GM19455 (cell line): Measurements from ENCODE around the gene NELFA.
A peak's percentile ranks its signal among the peaks of the same experiment; 100 is the strongest.

Experiments used
- ATAC-seq: cut with Tn5 transposase; IDR thresholded peaks from one replicate; pipeline ENCODE4 v1.9.1; 2021; ENCODE audit not compliant: unreplicated experiment

NELFA gene

GRCh38 chr4:2008921-2009650 lies at the start of gene NELFA:
Gene NELFA (minus strand): TSS chr4:2008974. CDS start chr4:2008959, 15 bp downstream.
- peak; percentile 85 for ATAC-seq

DNA sequence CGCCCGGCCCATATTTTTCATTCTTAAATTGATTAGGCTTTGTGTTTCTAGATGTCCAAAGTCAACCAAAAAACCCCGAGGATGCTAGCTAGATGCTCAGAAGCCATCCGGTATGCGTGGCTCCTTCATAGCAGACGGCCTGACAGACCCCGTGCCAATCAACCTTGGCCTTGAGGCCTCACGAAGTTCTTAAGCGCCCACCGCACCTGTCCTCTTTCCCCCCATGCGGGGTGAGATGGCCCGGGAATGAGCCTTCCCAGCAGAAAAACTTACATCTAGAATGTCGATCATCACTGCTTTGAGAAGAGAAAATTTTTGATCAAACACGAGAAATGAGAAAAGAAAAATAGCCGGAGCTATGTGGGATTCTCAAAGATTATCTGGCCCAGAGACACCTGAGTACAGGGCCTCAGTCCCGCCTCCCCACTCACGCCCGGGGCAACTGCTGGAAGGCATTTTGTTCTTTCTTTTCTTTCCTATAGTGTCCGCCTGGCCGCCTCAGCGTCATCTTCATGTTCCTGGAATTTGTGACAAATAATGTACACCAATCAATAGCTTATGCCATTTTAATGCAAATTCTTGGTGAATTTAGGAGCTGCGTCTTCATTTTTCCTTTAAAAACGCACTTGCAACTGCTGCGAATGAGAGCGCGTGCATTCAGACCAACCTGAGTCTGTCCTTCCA lies 48.8 kb upstream of the NELFA start:
- no peak for ATAC-seq

DNA sequence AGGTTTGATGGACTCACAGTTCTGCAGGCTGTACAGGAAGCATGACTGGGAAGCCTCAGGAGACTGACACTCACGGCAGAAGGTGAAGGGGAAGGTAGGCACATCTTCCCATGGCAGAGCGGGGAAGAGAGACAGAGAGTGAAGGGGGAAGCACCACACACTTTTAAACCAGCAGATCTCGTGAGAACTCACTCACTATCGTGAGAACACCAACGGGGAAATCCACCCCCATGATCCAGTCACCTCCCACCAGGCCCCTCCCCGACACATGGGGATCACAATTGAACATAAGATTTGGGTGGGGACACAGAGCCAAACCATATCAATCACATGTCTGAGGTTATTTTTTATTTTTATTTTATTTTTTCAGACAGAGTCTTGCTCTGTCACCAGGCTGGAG lies 45.4 kb upstream of the NELFA start:
- ATAC-seq, result no peak

GRCh38 chr4:2051086-2051485 lies 42.3 kb upstream of the NELFA start:
- ATAC-seq, result no peak

DNA sequence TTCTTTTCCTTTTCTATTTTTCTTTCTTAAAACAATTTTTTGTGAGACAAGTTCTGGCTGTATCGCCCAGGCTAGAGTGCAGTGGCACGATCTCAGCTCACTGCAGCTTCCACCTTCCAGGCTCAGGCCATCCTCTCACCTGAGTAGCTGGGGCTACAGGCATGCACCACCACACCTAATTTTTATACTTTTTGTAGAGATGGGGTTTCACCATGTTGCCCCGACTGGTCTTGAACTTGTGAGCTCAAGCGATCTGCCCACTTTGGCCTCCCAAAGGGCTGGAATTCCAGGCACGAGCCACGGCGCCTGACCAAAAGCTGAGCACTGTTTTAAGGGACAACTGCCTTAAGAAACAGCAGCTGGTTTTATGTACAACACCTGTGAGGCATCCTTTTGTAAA lies 41.0 kb upstream of the NELFA start:
- ATAC-seq, result no peak

DNA sequence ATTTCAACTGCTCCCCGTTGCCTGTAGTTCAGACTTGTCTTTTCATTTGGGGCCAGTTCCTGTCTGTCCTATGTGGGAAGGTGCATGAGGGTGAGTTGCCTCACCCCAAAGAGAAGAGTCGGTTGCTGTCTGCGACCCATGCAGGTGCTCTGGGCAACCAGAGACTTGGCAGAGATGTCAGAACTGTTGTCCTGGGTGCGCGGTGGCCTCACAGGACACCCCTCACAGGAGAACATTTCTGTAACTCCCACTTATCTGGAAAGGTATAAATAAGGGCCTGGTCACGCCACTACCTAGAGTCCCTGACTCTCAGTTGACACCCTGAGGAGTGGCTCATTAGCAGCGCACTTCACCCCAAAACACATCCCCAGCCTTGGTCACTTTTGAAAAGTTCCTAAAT lies 40.6 kb upstream of the NELFA start:
- ATAC-seq, result no peak

GRCh38 chr4:2048831-2049230 lies 40.1 kb upstream of the NELFA start:
- no peak for ATAC-seq

DNA sequence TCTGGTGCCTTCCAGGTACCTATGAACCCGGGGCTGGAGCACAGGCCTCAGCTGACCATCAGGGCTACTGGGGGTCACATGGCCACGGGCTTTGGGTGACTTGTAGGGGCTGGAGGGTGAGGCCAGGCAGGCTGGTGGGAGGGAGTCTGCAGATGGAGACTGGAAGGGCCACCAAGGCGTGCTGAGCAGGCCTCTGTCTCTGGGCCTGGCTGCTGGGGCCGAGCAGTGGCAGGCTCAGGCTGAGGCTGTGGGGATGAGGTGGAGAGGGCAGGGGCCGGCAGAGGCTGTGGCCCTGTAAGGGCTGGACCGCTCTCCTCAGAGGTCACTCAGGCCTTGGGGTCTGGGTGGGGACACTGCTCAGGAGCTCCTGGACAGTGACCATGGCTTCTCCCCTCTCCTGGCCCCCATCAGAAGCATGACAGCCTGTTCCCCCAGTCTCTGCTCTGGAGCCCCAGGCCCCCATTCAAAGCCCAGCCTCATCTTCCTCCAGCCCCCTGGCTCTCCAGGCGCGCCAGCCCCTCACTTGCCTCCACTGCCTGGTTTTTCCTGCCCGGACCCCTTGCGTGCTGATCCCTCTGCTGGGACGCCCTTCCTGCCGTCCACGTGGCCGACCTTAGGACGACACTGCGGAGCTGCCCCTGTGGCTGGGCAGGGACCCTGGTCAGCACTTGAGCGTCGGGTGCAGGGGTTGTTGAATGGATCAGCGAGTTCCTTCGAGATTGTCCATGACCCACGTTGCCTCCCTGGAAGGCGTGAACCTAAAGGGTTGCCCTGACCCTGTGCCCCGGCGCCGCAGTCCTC lies 39.2 kb upstream of the NELFA start:
- no peak for ATAC-seq

DNA sequence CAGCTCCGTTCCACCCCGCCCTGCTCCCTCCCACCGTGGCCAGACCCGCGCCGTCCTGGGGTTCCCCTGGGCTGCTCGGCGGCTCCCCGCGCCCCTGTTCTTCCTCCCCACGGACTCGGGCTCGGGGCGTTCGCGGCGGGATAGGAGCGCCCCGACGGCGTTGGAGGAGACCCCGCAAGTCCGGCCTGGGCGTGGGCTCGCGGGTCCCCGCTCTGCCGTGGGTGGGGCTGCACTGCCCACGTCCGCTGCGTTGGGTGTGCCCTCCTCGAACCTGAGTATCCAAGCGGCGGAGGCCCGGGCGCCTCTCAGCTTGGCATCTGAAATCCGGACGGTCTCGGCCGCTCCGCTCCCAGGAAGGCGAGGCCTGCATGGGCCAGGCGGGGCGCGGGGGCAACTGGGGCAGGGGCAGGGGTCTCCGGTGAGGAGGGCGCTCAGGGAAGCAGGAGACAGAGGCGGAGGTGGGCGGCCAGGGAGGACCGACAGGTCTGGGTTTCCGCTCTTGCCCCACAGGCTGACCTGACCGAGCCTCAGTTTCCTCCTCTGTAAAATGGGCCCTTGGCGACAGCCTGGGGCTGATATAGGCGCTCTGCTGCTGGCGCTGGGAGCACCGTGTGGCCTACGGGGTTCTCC lies 38.4 kb upstream of the NELFA start:
- ATAC-seq, result no peak

GRCh38 chr4:2046031-2046961 lies 37.5 kb upstream of the NELFA start:
- no peak for ATAC-seq

GRCh38 chr4:2045518-2045951 lies 36.8 kb upstream of the NELFA start:
- ATAC-seq, result no peak

- no peak for ATAC-seq
Measured at GRCh38 chr4:2044542-2045517, 36.1 kb upstream of the NELFA start.

DNA sequence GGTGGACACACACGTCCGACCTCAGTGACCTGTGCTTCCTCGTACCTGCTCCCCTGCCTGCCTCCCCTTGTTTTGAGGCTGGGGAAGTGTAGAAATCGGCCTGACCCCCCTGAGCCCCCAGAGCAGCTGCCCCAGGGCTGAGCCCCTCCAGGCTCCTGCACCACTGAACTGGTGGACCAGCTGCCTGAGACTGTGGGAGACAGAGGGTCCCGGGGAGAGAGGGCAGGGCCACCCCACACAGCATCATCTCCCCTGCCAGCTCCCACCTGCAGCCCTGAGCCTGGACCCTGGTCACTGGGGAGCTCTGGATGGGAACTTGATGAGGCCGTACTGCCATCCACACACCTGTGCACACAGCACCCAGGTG lies 35.3 kb upstream of the NELFA start:
- ATAC-seq, result no peak

DNA sequence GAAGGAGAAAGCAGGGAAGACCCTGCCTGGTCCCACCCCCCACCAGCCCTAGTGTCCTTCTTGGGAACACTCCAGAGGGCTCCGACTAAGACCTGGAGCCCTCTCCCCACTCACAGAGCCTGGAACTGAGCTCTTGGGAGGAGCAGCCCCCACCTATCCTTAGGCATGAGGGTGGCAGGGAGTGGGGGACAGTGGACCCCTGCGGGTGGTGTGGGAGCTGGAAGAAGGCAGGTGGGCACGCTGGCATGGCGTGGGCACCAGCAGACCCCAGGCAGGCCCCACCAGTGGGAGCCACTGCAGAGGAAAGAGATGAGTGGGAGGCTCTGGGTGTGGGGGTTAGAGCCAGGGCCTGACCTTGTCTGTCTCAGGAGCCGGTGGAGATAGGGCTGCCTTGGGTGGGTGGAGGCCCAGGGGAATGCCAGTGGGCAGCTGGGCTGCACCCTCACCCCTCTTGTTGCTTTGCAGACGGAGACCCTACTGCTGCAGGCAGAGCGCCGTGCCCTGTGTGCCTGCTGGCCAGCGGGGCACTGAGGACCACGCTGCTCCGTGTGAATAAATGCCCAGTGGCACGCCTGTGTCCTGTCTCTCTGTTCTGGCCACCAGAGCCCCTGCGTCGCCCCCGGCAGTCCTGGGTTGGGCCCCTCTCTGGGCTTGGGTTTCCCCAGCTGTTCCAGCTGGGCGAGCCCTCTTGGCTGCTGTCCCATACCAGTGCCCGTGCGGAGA lies 34.8 kb upstream of the NELFA start:
- ATAC-seq, result no peak

GRCh38 chr4:2042947-2043395 lies 34.2 kb upstream of the NELFA start:
- ATAC-seq, result no peak

DNA sequence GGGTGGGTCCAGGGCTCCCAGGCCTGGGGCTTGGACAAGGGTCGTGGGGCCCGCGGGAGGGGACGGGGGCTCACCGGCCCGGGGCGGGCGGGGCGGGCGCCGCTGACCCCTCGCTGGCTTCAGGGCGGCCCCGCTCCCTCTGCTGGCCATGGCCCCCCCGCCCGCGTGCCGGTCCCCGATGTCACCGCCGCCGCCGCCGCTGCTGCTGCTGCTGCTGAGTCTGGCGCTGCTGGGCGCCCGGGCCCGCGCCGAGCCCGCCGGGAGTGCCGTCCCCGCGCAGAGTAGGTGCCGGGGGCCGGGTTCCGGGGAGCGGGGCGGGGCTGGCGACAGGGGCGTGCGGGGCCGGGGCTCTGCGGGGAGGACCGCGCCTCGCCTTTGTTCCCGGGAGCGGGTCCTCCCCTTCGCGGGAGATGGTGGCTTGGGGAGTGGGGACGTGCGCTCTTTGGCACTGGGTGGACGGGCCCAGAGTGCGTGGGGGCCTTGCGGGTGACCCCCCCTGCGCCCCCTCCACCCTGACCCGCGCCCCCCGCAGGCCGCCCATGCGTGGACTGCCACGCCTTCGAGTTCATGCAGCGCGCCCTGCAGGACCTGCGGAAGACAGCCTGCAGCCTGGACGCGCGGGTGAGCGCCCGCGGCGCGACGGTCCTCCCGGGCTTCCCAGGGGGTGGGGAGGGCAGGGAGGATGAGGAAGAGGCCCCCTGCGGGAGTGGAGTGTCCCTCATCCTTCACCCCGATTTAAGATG lies 33.6 kb upstream of the NELFA start:
- peak; percentile 30 for ATAC-seq

GRCh38 chr4:2041239-2042130 lies 32.7 kb upstream of the NELFA start:
- ATAC-seq, result peak; percentile 73
